ENCODE measurements around the gene RDH13.
"Not testable (repeated sequence)": the region's sequence is repeated elsewhere in the genome, so short reads cannot be mapped to it uniquely, and the experiment has no call there.

Gene RDH13

GRCh38 chr19:55008781-55009180 is 54.2 kb downstream of the RDH13 start:
- DNase-seq, result not testable (repeated sequence)

- not testable (repeated sequence) for DNase-seq
Measured at GRCh38 chr19:55008189-55008588, 54.8 kb downstream of the RDH13 start.

GRCh38 chr19:55007537-55007936 is 55.4 kb downstream of the RDH13 start:
- not testable (repeated sequence) for DNase-seq

- DNase-seq, result not testable (repeated sequence)
Measured at GRCh38 chr19:55006795-55007194, 56.2 kb downstream of the RDH13 start.

- DNase-seq, result peak; percentile 19
Measured at GRCh38 chr19:55005684-55006488, 57.1 kb downstream of the RDH13 start.

GRCh38 chr19:55000761-55001160 is 62.2 kb downstream of the RDH13 start:
- DNase-seq, result no peak

- DNase-seq, result not testable (repeated sequence)
Measured at GRCh38 chr19:54998751-54999239, 64.2 kb downstream of the RDH13 start.

GRCh38 chr19:54995561-54995960 is 67.4 kb downstream of the RDH13 start:
- no peak for DNase-seq
